Kidney epithelial cell (primary cell): Measurements from ENCODE around the gene SUMO4. TPM values are rescaled to one million over a fixed set of nuclear protein-coding genes. Genes with fewer than 3 reads are reported as not detected.

Experiments used
- DNase-seq: peaks from one replicate; pipeline ENCODE4 v3.0.0-alpha.2; 2010; ENCODE audit warnings: low read depth
- H3K27me3 ChIP-seq: 2 replicates; pipeline ENCODE4 v1.6.0; 2011; ENCODE audit warnings: low read length; ENCODE audit not compliant: control insufficient read depth, insufficient read depth
- H3K36me3 ChIP-seq: 2 replicates; pipeline ENCODE4 v1.5.1; 2011; ENCODE audit warnings: low read length; ENCODE audit not compliant: control insufficient read depth, insufficient read depth
- H3K4me3 ChIP-seq: 2 replicates; pipeline ENCODE4 v1.5.1; 2011; ENCODE audit warnings: low read depth, mild to moderate bottlenecking, control low read depth, low read length
- CTCF ChIP-seq: IDR thresholded peaks from 2 replicates; pipeline ENCODE4 v1.5.1; 2011; ENCODE audit warnings: mild to moderate bottlenecking, moderate library complexity, low read length, control low read depth, inconsistent platforms; ENCODE audit not compliant: insufficient read depth, poor library complexity, severe bottlenecking
- total RNA-seq: library from RNA; depleted of rRNA; stranded (reverse); fragments of >200 nt; gene quantifications from 2 replicates; pipeline ENCODE4 v1.2.3, GENCODE V29; 2015

Gene SUMO4
- total RNA-seq, 1 donor from 2014 or later, result not detected

GRCh38 chr6:149392093-149392492 is 8.0 kb upstream of the SUMO4 start:
- no peaks in the 10 kb centered on the region for H3K27me3 ChIP-seq
- DNase-seq, result no peak
- no peak for TF ChIP-seq CTCF
- H3K36me3 ChIP-seq, result peaks cover 1% of the 10 kb centered on the region
- no peak overlapping the region for H3K4me3 ChIP-seq

- TF ChIP-seq CTCF, result no peak
- no peaks in the 10 kb centered on the region for H3K27me3 ChIP-seq
- DNase-seq, result no peak
- no peak overlapping the region for H3K4me3 ChIP-seq
- peaks cover 1% of the 10 kb centered on the region for H3K36me3 ChIP-seq
These were observed 7.5 kb upstream of the SUMO4 start for GRCh38 chr6:149392535-149392934.

GRCh38 chr6:149393002-149393679 is 6.9 kb upstream of the SUMO4 start:
- no peak for TF ChIP-seq CTCF
- H3K4me3 ChIP-seq, result no peak overlapping the region
- DNase-seq, result no peak
- peaks cover 1% of the 10 kb centered on the region for H3K36me3 ChIP-seq
- no peaks in the 10 kb centered on the region for H3K27me3 ChIP-seq

GRCh38 chr6:149395185-149395584 is 4.9 kb upstream of the SUMO4 start:
- no peak for TF ChIP-seq CTCF
- Histone ChIP-seq H3K27me3 (no peaks in the 10 kb centered on the region), H3K36me3 (peaks cover 2% of the 10 kb centered on the region), H3K4me3 (no peak overlapping the region)
- DNase-seq, result no peak

- DNase-seq, result no peak
- no peaks in the 10 kb centered on the region for H3K27me3 ChIP-seq
- no peak overlapping the region for H3K4me3 ChIP-seq
- TF ChIP-seq CTCF, result no peak
- H3K36me3 ChIP-seq, result peaks cover 2% of the 10 kb centered on the region
These were observed 2.7 kb upstream of the SUMO4 start for GRCh38 chr6:149397384-149397783.

GRCh38 chr6:149403534-149403933 is 3.5 kb downstream of the SUMO4 start:
- Histone ChIP-seq H3K36me3 (peaks cover 2% of the 10 kb centered on the region), H3K27me3 (no peaks in the 10 kb centered on the region), H3K4me3 (no peak overlapping the region)
- DNase-seq, result no peak
- TF ChIP-seq CTCF, result no peak
